ENCODE measurements around the gene LSM4. TPM values are rescaled to one million over a fixed set of nuclear protein-coding genes. Genes with fewer than 3 reads are reported as not detected.

Gene LSM4
- total and polyA plus RNA-seq, 2 of the 13 experiments (the other 11 are each of a cell fraction or from before 2014, with no cell fraction given) = 65.8 to 166 TPM

GRCh38 chr19:18328340-18329034 lies 5.6 kb upstream of the LSM4 start (continued):
- TF ChIP-seq KLF12 (CRISPR knock-in tag; IDR thresholded peaks at IDR 0.05; ENCODE audit: borderline replicate concordance) = 0 out of 2 replicates have a peak, but pooled peaks have one; percentile 16
- peak; percentile 71; the same call in 1 of the 2 replicates for TF ChIP-seq MAX (IDR thresholded peaks at IDR 0.05)
- TF ChIP-seq ZNF782 (CRISPR knock-in tag; IDR thresholded peaks at IDR 0.05; ENCODE audit: borderline replicate concordance) = no peak
- TF ChIP-seq ZNF710 (CRISPR knock-in tag; IDR thresholded peaks at IDR 0.05; ENCODE audit: borderline replicate concordance) = peak; percentile 39; the same call in 1 of the 2 replicates
- peak; percentile 90 for TF ChIP-seq CTCF (CRISPR knock-in tag; IDR thresholded peaks at IDR 0.05)
- 0 out of 2 replicates have a peak, but pooled peaks have one; percentile 27 for TF ChIP-seq SPEN (CRISPR knock-in tag; IDR thresholded peaks at IDR 0.05; ENCODE audit: low read depth)
- no peak for TF ChIP-seq CREB1 (IDR thresholded peaks at IDR 0.05)
- TF ChIP-seq CREB1 (CRISPR knock-in tag; IDR thresholded peaks at IDR 0.05) = peak; percentile 64
- peak; percentile 66; the same call in 1 of the 2 replicates for TF ChIP-seq ZMYM4 (CRISPR knock-in tag; IDR thresholded peaks at IDR 0.05)
- no peak for TF ChIP-seq ZNF503 (CRISPR knock-in tag; IDR thresholded peaks at IDR 0.05)
